Aorta (tissue), 5 donors: ENCODE results near the gene SLC29A3. TPM values are rescaled to one million over a fixed set of nuclear protein-coding genes. Genes with fewer than 3 reads are reported as not detected.

Experiments
- ATAC-seq: fragments of 200-7000 bp; cut with Tn5 transposase; one replicate; pipeline ENCODE4 v1.9.1; 2022; ENCODE audit warnings: moderate library complexity; ENCODE audit not compliant: low FRiP score
- DNase-seq, 2 donors: peaks; one replicate each; pipeline ENCODE4 v3.0.0-alpha.2; 2020
- H3K27ac ChIP-seq, 2 donors: one replicate each; pipeline ENCODE4 v1.5.1; 2013; ENCODE audit warnings: low read length in 2 of 2, mild to moderate bottlenecking in 2 of 2, moderate library complexity in 2 of 2, control low read depth in 1 of 2, inconsistent platforms in 1 of 2, low read depth in 1 of 2
- H3K27me3 ChIP-seq, 2 donors: one replicate each; pipeline ENCODE4 v1.6.1; 2013; ENCODE audit warnings: control low read depth in 1 of 2, low read length in 1 of 2, mild to moderate bottlenecking in 1 of 2, moderate library complexity in 1 of 2; ENCODE audit not compliant: insufficient read depth in 2 of 2, control insufficient read depth in 1 of 2
- H3K36me3 ChIP-seq, 2 donors: one replicate each; pipeline ENCODE4 v1.6.1; 2013; ENCODE audit warnings: control low read depth in 1 of 2, low read length in 1 of 2, mild to moderate bottlenecking in 1 of 2; ENCODE audit not compliant: insufficient read depth in 2 of 2, control insufficient read depth in 1 of 2
- H3K4me1 ChIP-seq, 2 donors: one replicate each; pipeline ENCODE4 v1.6.1; 2013; ENCODE audit warnings: low read length in 2 of 2, control low read depth in 1 of 2, mild to moderate bottlenecking in 1 of 2, moderate library complexity in 1 of 2; ENCODE audit not compliant: insufficient read depth in 2 of 2, control insufficient read depth in 1 of 2
- H3K4me3 ChIP-seq, 2 donors: one replicate each; pipeline ENCODE4 v1.5.1; 2013; ENCODE audit warnings: low read length in 2 of 2, control low read depth in 1 of 2, mild to moderate bottlenecking in 1 of 2
- H3K9me3 ChIP-seq: one replicate; pipeline ENCODE4 v1.6.1; 2013; ENCODE audit warnings: mild to moderate bottlenecking, low read length; ENCODE audit not compliant: control insufficient read depth
- WGBS, 2 donors: extraction: QIAGEN DNeasy Blood & Tissue Kit; methylation state at CpG; one replicate each; pipeline ENCODE4 v1.1.7; 2013; 5-methylcytosine and 5-hydroxymethylcytosine counted together
- intact Hi-C, 2 donors: fragments of 100-400 bp; cut with DNase I; formaldehyde crosslinking; loops; one replicate each; pipeline versions ENCODE4 v1.14.2 to v1.15.0; 2022
- polyA plus RNA-seq, 2 donors: library from polyadenylated mRNA; stranded (reverse); fragments of 200-250 nt; gene quantifications; one replicate each; pipeline ENCODE4 v1.2.3, GENCODE V29; 2013
- total RNA-seq, 2 donors: library from RNA; stranded (reverse); fragmentation: NEBNext Ultra II Directional; extraction: Animal tissue kit (Norgen Biotek cat#: 25700); gene quantifications; one replicate each; pipeline ENCODE4 v1.2.1, GENCODE V29; 2021
- donor health status: healthy with polysubstance abuse.
- donor health status: Bipolar disorder and iron deficiency.
- donor health status: DM: no; HTN: no; CAD: no.
- donor health status: DM: no; HTN: no; CAD: no.
- donor health status: DM: yes; HTN: yes; CAD: no.

The SLC29A3 gene
- total and polyA plus RNA-seq, 4 donors, result 2.4 to 8.8 (median 4.4) TPM

GRCh38 chr10:71379118-71379766, 60.2 kb downstream of the SLC29A3 start:
- Histone ChIP-seq H3K27ac (no peak overlapping the region), H3K4me1 (no peaks in the 10 kb centered on the region), H3K27me3 (no peaks in the 10 kb centered on the region), H3K36me3 (no peaks in the 10 kb centered on the region), H3K9me3 (no peaks in the 10 kb centered on the region), H3K4me3 (no peak overlapping the region)
- 84 to 85% methylated on average over 3 of the region's 3 CpGs for WGBS, 2 donors
- DNase-seq (no peak), ATAC-seq (no peak)
- intact Hi-C loops, result loop anchor here in 1 of 2 donors (10.0 kb wide), 1 partner anchor 64 kb away; the partner anchor contains the start of gene SLC29A3

GRCh38 chr10:71380841-71381240, 61.8 kb downstream of the SLC29A3 start:
- no peaks in the 10 kb centered on the region for H3K9me3 ChIP-seq
- 28 to 41% methylated on average over 1 of the region's 1 CpG for WGBS, 2 donors
- H3K27me3 ChIP-seq, result no peaks in the 10 kb centered on the region
- no peaks in the 10 kb centered on the region for H3K4me1 ChIP-seq
- H3K36me3 ChIP-seq, result no peaks in the 10 kb centered on the region
- intact Hi-C loops, result loop anchor here (5.0 to 10.0 kb wide), 3 partner anchors 324 to 431 kb away; no protein-coding TSS in a partner anchor
- no peak overlapping the region for H3K4me3 ChIP-seq
- no peak for ATAC-seq
- no peak overlapping the region for H3K27ac ChIP-seq
- no peak for DNase-seq

GRCh38 chr10:71381611-71382010, 62.6 kb downstream of the SLC29A3 start:
- H3K27ac ChIP-seq, result no peak overlapping the region
- no peak overlapping the region for H3K4me3 ChIP-seq
- H3K4me1 ChIP-seq, result no peaks in the 10 kb centered on the region
- DNase-seq, result no peak
- WGBS, 2 donors, result 83 to 88% methylated on average over 3 of the region's 3 CpGs
- H3K36me3 ChIP-seq, result no peaks in the 10 kb centered on the region
- H3K9me3 ChIP-seq, result no peaks in the 10 kb centered on the region
- no peak for ATAC-seq
- intact Hi-C loops, result loop anchor here (5.0 to 10.0 kb wide), 3 partner anchors 323 to 431 kb away; no protein-coding TSS in a partner anchor
- no peaks in the 10 kb centered on the region for H3K27me3 ChIP-seq

- H3K27ac ChIP-seq, result no peak overlapping the region
- no peak overlapping the region for H3K4me3 ChIP-seq
- H3K27me3 ChIP-seq, result no peaks in the 10 kb centered on the region
- ATAC-seq, result no peak
- DNase-seq, result no peak
- no peaks in the 10 kb centered on the region for H3K9me3 ChIP-seq
- intact Hi-C loops, result loop anchor here (5.0 to 10.0 kb wide), 3 partner anchors 323 to 430 kb away; no protein-coding TSS in a partner anchor
- no peaks in the 10 kb centered on the region for H3K4me1 ChIP-seq
- 87 to 92% methylated on average over 2 of the region's 2 CpGs for WGBS, 2 donors
- no peaks in the 10 kb centered on the region for H3K36me3 ChIP-seq
These were observed 63.0 kb downstream of the SLC29A3 start for GRCh38 chr10:71382028-71382427.

GRCh38 chr10:71382757-71383156, 63.7 kb downstream of the SLC29A3 start:
- Histone ChIP-seq H3K9me3 (no peaks in the 10 kb centered on the region), H3K27me3 (no peaks in the 10 kb centered on the region), H3K27ac (no peak overlapping the region), H3K36me3 (no peaks in the 10 kb centered on the region), H3K4me1 (no peaks in the 10 kb centered on the region), H3K4me3 (no peak overlapping the region)
- no peak for DNase-seq
- ATAC-seq, result no peak
- WGBS, 2 donors, result 94 to 95% methylated on average over 1 of the region's 1 CpG
- intact Hi-C loops, result loop anchor here (5.0 to 10.0 kb wide), 3 partner anchors 322 to 430 kb away; no protein-coding TSS in a partner anchor

GRCh38 chr10:71383972-71384687, 65.1 kb downstream of the SLC29A3 start:
- H3K4me3 ChIP-seq, result no peak overlapping the region
- no peaks in the 10 kb centered on the region for H3K27me3 ChIP-seq
- no peak overlapping the region for H3K27ac ChIP-seq
- no peaks in the 10 kb centered on the region for H3K36me3 ChIP-seq
- 33% methylated on average over 10 of the region's 10 CpGs for WGBS, 2 donors
- no peaks in the 10 kb centered on the region for H3K9me3 ChIP-seq
- peak; percentile 77 to 91 for DNase-seq
- no peaks in the 10 kb centered on the region for H3K4me1 ChIP-seq
- intact Hi-C loops, result loop anchor here (2.0 to 10.0 kb wide), 4 partner anchors 187 to 428 kb away; no protein-coding TSS in a partner anchor
- peak; percentile 86 for ATAC-seq

GRCh38 chr10:71388171-71388570, 69.1 kb downstream of the SLC29A3 start:
- WGBS, 2 donors, result 78 to 87% methylated on average over 5 of the region's 5 CpGs
- Histone ChIP-seq H3K9me3 (no peaks in the 10 kb centered on the region), H3K27me3 (no peaks in the 10 kb centered on the region), H3K4me3 (no peak overlapping the region), H3K36me3 (no peaks in the 10 kb centered on the region), H3K4me1 (no peaks in the 10 kb centered on the region), H3K27ac (no peak overlapping the region)
- DNase-seq, result no peak
- ATAC-seq, result no peak
- intact Hi-C loops, result loop anchor here (5.0 to 10.0 kb wide), 2 partner anchors 317 to 424 kb away; no protein-coding TSS in a partner anchor

GRCh38 chr10:71388583-71389310, 69.7 kb downstream of the SLC29A3 start:
- no peak overlapping the region for H3K27ac ChIP-seq
- no peaks in the 10 kb centered on the region for H3K9me3 ChIP-seq
- ATAC-seq, result no peak
- no peak for DNase-seq
- 68 to 74% methylated on average over 8 of the region's 8 CpGs for WGBS, 2 donors
- no peaks in the 10 kb centered on the region for H3K4me1 ChIP-seq
- H3K36me3 ChIP-seq, result no peaks in the 10 kb centered on the region
- intact Hi-C loops, result loop anchor here (5.0 to 10.0 kb wide), 2 partner anchors 316 to 424 kb away; no protein-coding TSS in a partner anchor
- H3K27me3 ChIP-seq, result no peaks in the 10 kb centered on the region
- H3K4me3 ChIP-seq, result no peak overlapping the region
